Activated T-cell treated with anti-CD3 and anti-CD28 coated beads, Interleukin-2, amount 50 U/mL, for 72 hours (primary cell): ENCODE data around the gene TBC1D25. TPM values are rescaled to one million over a fixed set of nuclear protein-coding genes. Genes with fewer than 3 reads are reported as not detected.
A peak's percentile ranks its signal among the peaks of the same experiment; 100 is the strongest.

Experiments used
- ATAC-seq, 2 donors: fragments of 150-1000 bp; cut with Tn5 transposase; replicated peaks in 1 of 2; 2 replicates each; pipeline ENCODE4 v1.10.0; 2021; ENCODE audit warnings: moderate library complexity in 2 of 2, mild to moderate bottlenecking in 1 of 2
- DNase-seq, 2 donors: peaks; one replicate each; pipeline ENCODE4 v3.0.0; 2021 to 2022; ENCODE audit warnings: mixed read lengths in 1 of 2
- H3K27ac Mint-ChIP-seq: one replicate; pipeline ENCODE4 v1.8.0; 2022; ENCODE audit warnings: mild to moderate bottlenecking, moderate library complexity, mixed read lengths
- H3K27me3 Mint-ChIP-seq: one replicate; pipeline ENCODE4 v1.8.0; 2022; ENCODE audit warnings: low read depth, mixed read lengths
- H3K36me3 Mint-ChIP-seq, 2 donors: one replicate each; pipeline ENCODE4 v1.8.0; 2022; ENCODE audit warnings: mixed read lengths in 2 of 2, mild to moderate bottlenecking in 1 of 2; ENCODE audit not compliant: insufficient read depth in 2 of 2
- H3K4me1 Mint-ChIP-seq: one replicate; pipeline ENCODE4 v1.8.0; 2022; ENCODE audit warnings: low read depth, mixed read lengths
- H3K4me3 Mint-ChIP-seq, 2 donors: one replicate each; pipeline ENCODE4 v1.8.0; 2022; ENCODE audit warnings: mild to moderate bottlenecking in 2 of 2, mixed read lengths in 2 of 2, moderate library complexity in 2 of 2
- H3K9me3 Mint-ChIP-seq, 2 donors: one replicate each; pipeline ENCODE4 v1.8.0; 2022; ENCODE audit warnings: mixed read lengths in 2 of 2
- total RNA-seq, 2 donors: library from RNA; stranded (reverse); gene quantifications; one replicate each; pipeline ENCODE4 v1.2.3, GENCODE V29; 2022

Gene TBC1D25, protein sequence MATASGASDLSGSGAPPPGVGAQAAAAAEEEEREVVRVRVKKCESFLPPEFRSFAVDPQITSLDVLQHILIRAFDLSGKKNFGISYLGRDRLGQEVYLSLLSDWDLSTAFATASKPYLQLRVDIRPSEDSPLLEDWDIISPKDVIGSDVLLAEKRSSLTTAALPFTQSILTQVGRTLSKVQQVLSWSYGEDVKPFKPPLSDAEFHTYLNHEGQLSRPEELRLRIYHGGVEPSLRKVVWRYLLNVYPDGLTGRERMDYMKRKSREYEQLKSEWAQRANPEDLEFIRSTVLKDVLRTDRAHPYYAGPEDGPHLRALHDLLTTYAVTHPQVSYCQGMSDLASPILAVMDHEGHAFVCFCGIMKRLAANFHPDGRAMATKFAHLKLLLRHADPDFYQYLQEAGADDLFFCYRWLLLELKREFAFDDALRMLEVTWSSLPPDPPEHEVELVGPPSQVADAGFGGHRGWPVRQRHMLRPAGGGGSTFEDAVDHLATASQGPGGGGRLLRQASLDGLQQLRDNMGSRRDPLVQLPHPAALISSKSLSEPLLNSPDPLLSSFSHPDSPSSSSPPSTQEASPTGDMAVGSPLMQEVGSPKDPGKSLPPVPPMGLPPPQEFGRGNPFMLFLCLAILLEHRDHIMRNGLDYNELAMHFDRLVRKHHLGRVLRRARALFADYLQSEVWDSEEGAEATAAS
- total RNA-seq = 10 to 100 TPM; 20.4 to 20.5 TPM

DNA sequence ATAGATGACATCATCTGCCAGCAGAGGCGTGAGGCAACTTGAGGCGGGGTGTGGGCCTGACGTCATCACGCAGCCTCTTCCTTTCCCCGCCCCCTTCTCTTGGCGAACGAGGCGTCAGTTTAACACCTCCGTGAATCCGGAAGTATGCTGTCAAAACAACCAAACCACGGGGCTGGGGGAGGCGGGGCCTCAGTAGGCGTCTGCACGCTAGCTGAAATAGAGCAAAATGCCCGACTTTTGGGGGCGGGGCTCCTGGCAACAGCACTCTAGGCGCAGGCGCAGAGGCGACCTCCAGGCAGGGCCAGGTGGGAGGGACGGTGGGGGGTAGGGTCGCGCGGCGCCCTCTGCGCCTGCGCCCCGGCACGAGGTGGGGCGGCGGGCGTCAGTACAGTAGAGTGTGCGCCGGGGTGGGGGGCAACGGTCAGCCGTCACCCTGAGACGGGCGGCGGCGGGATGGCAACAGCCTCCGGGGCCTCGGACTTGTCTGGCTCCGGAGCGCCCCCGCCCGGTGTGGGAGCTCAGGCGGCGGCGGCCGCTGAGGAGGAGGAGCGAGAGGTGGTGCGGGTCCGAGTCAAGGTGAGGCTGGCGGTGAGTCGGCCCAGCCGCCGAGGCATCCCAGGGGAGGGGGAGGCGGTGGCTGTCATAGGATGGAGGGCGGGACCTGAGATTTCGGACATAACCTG, at the start of gene TBC1D25:
TBC1D25 (plus strand) TSS at position 370 of the 683 bp plus-strand sequence; CDS start at position 454, 84 bp downstream.
- H3K27me3 Mint-ChIP-seq = no peaks in the 10 kb centered on the region
- ATAC-seq (peak; percentile 87 to 88), DNase-seq (peak; percentile 94 to 97)
- no peaks in the 10 kb centered on the region for H3K9me3 Mint-ChIP-seq
- H3K27ac Mint-ChIP-seq = peak within 1 kb of the TSS; percentile 95
- H3K4me3 Mint-ChIP-seq = peak within 1 kb of the TSS; percentile 82 to 99
- peaks cover 17% of the 10 kb centered on the region for H3K4me1 Mint-ChIP-seq
- peaks cover 3 to 6% of the 10 kb centered on the region in 2 donors for H3K36me3 Mint-ChIP-seq

DNA sequence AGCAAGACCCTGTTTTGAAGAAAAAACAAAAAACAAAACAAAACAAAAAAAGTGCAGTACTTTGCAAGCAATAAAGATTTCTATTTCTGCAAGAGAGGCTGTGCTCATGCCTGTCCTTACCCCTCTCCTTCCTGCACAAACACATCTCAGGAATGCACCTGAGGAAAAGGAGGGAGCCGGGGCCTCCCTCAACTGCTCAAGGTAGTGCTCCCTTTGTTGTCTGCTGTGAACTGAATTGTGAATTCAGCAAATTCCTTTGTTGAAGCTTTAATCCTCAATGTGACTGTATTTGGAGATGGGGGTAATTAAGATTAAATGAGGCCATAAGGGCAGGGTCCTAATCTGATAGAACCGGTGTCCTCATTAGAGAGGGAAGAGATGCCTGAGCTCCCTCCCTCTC, 49.6 kb upstream of the TBC1D25 start:
- H3K36me3 Mint-ChIP-seq = no peaks in the 10 kb centered on the region
- DNase-seq = no peak
- no peak for ATAC-seq
- H3K27ac Mint-ChIP-seq = no peak overlapping the region
- no peak overlapping the region for H3K4me3 Mint-ChIP-seq
- no peaks in the 10 kb centered on the region for H3K4me1 Mint-ChIP-seq
- no peaks in the 10 kb centered on the region for H3K9me3 Mint-ChIP-seq
- H3K27me3 Mint-ChIP-seq = peaks cover 6% of the 10 kb centered on the region

DNA sequence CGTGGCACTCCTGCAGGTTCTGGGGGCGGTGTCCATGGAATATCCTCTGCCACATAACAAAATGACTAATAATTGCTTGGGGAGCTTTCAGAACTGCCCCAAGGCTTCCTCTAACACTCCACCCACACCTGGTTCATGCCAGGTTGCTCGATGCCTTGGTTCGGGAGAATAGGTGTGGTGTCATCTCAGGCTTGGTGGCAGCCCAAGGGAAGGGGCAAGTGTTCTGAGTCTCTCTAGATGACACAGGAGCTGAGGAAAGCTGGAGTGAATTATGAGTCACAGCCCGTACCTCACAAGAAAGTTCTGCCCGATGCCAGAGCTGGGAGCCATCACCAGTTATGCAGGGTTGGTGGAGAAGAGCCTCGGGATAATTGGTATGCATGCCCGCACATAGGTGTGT, 48.9 kb upstream of the TBC1D25 start:
- Mint-ChIP-seq H3K27ac (no peak overlapping the region), H3K9me3 (no peaks in the 10 kb centered on the region), H3K36me3 (no peaks in the 10 kb centered on the region), H3K27me3 (peaks cover 10% of the 10 kb centered on the region), H3K4me1 (no peaks in the 10 kb centered on the region), H3K4me3 (no peak overlapping the region)
- ATAC-seq (no peak), DNase-seq (no peak)

DNA sequence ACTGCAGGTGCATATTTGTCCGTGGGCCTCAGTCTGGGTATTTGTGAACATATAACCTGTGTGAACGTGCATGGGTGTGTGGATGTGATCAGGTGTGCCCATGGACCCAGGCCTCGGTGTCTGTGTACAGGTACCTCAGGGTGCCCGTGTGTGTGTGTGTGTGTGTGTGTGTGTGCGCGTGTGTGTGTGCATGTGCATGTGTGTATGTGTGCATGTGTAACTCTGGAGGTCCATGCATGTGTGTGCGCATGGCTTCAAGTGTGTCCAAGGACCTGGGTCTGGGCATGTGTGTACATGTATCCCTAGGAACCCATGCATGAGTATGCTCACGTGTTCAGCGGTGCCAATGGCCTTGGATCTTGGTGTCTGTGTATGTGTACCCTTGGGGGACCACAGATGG, 47.7 kb upstream of the TBC1D25 start:
- Mint-ChIP-seq H3K27ac (no peak overlapping the region), H3K27me3 (peaks cover 12% of the 10 kb centered on the region), H3K9me3 (no peaks in the 10 kb centered on the region), H3K36me3 (no peaks in the 10 kb centered on the region), H3K4me1 (no peaks in the 10 kb centered on the region), H3K4me3 (no peak overlapping the region)
- ATAC-seq (no peak), DNase-seq (no peak)

DNA sequence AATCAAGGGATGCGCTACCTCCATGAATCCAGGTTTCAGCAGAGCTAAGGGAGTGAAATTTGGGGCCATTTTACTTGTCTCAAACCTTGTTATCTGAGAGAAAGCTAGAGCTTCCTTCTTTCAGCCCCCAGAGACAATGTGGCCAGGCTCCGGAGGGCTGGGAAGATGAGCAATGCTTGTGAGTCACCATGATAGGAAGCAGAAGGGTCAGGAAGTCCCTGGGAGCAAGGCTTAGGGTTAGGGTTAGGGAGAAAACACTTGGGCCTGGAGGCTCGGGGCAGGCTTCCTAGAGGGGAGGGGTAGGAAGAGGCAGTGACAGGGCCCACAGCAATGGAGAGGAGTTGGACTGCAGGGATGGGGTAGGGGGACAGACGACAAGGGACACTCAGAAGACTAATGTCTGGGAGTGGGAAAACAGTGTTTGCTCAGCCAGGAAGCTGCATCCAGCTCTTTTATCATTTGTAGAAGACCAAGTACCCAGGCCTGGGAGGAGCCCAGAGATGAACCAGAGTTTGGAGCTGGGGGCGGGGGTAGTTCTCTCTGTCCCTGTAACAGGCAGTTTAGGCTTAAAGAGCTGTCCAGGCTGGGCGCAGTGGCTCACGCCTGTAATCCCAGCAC, 47.1 kb upstream of the TBC1D25 start:
- no peaks in the 10 kb centered on the region for H3K9me3 Mint-ChIP-seq
- peaks cover 12% of the 10 kb centered on the region for H3K27me3 Mint-ChIP-seq
- no peak overlapping the region for H3K4me3 Mint-ChIP-seq
- DNase-seq = no peak
- no peaks in the 10 kb centered on the region for H3K36me3 Mint-ChIP-seq
- no peak for ATAC-seq
- no peaks in the 10 kb centered on the region for H3K4me1 Mint-ChIP-seq
- H3K27ac Mint-ChIP-seq = no peak overlapping the region

DNA sequence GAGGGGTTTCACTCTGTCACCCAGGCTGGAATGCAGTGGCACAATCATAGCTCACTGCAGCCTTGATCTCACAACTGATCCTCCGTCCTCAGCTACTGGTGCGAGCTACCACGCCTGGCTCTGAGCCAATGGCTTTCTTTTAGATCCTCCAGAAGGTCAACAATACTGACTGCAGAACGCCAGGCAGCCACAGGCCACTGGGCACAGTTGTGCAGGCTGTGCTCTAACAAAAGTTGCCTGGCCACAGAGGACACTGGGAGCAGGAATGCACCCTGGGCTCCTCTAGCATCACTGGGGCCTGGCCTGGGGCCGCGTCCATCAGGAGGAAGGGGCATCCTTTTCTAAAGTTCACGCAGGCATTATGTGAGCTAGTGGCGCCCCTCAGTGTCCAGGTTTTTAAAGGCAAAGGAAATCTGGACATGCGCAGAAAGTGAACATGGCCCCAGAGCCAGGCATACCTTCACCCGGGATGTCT, 45.6 kb upstream of the TBC1D25 start:
- Mint-ChIP-seq H3K27me3 (peaks cover 17% of the 10 kb centered on the region), H3K9me3 (no peaks in the 10 kb centered on the region), H3K27ac (no peak overlapping the region), H3K36me3 (no peaks in the 10 kb centered on the region), H3K4me1 (peaks cover 4% of the 10 kb centered on the region), H3K4me3 (no peak overlapping the region)
- DNase-seq = peak; percentile 12 to 25
- peak in 1 of 2 donors; percentile 54 for ATAC-seq

DNA sequence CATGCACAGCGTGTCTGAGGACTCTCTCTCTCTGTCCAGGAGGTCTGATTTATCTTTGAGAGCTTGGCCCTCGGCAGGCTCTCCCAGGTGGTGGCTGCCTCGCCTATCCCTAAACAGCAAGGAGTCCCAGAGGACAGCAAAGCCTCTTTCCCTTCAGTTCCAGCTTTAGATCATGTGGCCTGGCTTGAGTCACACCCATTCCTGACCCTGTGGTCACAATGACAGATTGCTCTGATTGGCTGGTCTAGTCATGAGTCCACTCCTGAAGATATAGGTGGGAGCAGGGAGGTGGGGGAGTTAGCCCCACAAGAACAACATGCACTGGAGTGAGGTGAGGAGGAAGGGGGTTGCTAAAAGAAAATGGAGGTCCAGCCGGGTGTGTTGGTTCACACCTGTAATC, 42.9 kb upstream of the TBC1D25 start:
- no peak overlapping the region for H3K27ac Mint-ChIP-seq
- no peaks in the 10 kb centered on the region for H3K9me3 Mint-ChIP-seq
- DNase-seq = no peak
- peaks cover 11% of the 10 kb centered on the region for H3K27me3 Mint-ChIP-seq
- H3K4me1 Mint-ChIP-seq = peaks cover 4% of the 10 kb centered on the region
- H3K36me3 Mint-ChIP-seq = no peaks in the 10 kb centered on the region
- no peak for ATAC-seq
- H3K4me3 Mint-ChIP-seq = no peak overlapping the region

DNA sequence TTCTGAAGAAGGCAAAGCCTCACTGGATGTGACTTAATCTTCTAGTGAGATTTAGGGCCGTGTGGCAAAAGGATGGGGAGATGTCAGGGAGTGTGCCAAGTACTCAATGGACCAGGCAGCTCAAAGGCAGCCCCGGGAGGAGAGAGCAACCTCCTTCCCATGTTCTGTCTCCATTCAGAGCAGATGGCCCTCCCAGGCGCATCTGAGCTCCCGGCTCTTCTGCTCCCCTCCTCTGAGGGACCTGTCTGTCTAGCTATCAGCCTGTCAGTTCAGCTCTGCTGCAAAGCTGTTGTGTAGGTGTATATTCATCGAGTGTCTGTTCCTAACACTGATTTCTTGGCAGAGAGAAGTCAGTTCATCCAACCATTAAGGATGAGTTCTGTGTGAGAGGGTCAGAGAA, 41.6 kb upstream of the TBC1D25 start:
- Mint-ChIP-seq H3K9me3 (no peaks in the 10 kb centered on the region), H3K27me3 (peaks cover 11% of the 10 kb centered on the region), H3K4me1 (peaks cover 4% of the 10 kb centered on the region), H3K36me3 (no peaks in the 10 kb centered on the region), H3K27ac (no peak overlapping the region), H3K4me3 (no peak overlapping the region)
- no peak for ATAC-seq
- DNase-seq = no peak

DNA sequence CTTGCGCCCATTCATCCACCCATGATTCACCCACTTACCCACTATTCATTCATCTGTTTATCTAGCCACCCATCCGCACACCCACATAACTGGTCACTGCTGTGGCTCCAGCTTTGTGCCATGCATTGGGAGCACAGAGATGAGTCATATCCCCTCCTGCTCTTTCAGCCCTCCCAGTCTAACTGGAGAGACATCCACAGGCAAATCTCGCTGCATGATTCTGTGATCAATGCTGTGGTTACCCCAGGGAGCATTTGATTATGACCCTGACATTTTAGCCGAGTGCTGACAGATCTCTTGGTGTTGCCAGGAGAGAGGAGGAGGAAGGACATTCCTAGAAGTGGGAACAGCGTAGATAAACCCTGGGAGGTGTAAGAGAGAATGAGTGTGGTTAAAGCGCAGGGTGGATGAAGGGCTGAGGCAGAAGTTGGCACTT, 41.1 kb upstream of the TBC1D25 start:
- no peaks in the 10 kb centered on the region for H3K9me3 Mint-ChIP-seq
- H3K27me3 Mint-ChIP-seq = peaks cover 11% of the 10 kb centered on the region
- DNase-seq = no peak
- no peak overlapping the region for H3K27ac Mint-ChIP-seq
- ATAC-seq = peak; percentile 13 to 38
- no peak overlapping the region for H3K4me3 Mint-ChIP-seq
- no peaks in the 10 kb centered on the region for H3K36me3 Mint-ChIP-seq
- H3K4me1 Mint-ChIP-seq = peaks cover 4% of the 10 kb centered on the region

DNA sequence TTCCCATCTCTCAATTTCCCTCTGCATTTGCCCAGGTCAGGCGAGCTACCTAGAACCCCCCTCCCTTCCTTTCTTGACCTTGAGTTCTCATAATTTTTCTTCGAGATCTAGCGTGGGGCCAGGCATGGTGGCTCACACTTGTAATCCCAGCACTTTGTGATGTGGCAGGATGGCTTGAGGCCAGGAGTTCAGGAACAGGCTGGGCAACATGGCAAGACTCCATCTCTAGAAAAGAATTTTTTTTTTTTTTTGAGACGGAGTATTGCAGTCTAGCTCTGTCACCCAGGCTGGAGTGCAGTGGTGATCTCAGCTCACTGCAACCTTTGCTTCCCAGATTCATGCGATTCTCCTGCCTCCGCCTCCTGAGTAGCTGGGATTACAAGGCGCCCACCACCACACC, 35.3 kb upstream of the TBC1D25 start:
- Mint-ChIP-seq H3K9me3 (no peaks in the 10 kb centered on the region), H3K4me3 (no peak overlapping the region), H3K36me3 (no peaks in the 10 kb centered on the region), H3K27ac (no peak overlapping the region), H3K27me3 (no peaks in the 10 kb centered on the region), H3K4me1 (no peaks in the 10 kb centered on the region)
- no peak for DNase-seq
- no peak for ATAC-seq

DNA sequence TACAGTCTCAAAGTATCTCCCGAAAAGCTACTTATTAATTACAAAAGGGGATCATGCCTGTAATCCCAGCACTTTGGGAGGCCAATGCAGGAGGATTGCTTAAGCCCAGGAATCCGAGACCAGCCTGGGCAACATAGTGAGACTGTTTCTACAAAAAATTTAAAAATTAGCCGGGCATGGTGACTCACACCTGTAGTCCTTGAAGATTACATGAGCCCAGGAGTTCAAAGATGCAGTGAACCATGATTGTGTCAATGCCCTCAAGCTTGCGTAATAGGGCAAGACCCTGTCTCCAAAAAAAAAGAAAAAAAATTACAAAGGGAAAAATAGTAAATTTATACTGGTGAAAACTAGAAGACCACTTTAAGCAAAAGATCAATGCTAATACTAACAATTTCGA, 34.0 kb upstream of the TBC1D25 start:
- peaks cover 8% of the 10 kb centered on the region for H3K4me1 Mint-ChIP-seq
- no peaks in the 10 kb centered on the region for H3K9me3 Mint-ChIP-seq
- ATAC-seq = no peak

DNA sequence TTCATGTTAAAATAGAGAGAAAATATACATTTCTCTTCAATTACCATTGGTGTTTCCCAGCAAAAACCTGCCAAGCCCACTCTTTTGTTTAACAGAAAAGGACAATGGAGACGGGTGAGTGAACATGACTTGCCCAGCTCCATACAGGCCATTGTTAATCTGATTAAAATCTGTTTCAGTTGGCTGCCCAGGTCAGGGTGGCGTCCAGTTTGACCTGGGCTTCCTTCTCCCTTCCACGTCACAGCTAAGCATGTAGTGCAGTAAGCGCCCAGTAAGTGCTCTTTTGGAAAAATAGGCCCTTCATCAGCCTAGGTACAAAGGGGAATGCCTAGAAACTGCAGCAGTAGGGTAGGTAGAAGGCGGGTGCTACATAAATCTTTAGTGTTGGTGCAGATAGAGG, 32.3 kb upstream of the TBC1D25 start:
- Mint-ChIP-seq H3K9me3 (no peaks in the 10 kb centered on the region), H3K27ac (no peak overlapping the region), H3K27me3 (no peaks in the 10 kb centered on the region), H3K4me1 (peaks cover 8% of the 10 kb centered on the region), H3K4me3 (peak overlapping the region in 1 of 2 donors; percentile 20), H3K36me3 (peaks cover 0 to 1% of the 10 kb centered on the region in 2 donors)
- no peak for DNase-seq
- ATAC-seq = no peak

More for the DNA sequence above, 34.0 kb upstream of the TBC1D25 start:
- Mint-ChIP-seq H3K36me3 (no peaks in the 10 kb centered on the region), H3K27me3 (no peaks in the 10 kb centered on the region), H3K27ac (no peak overlapping the region), H3K4me3 (no peak overlapping the region)
- DNase-seq = no peak
